Measurements from ENCODE around the gene CD300LD. TPM values are rescaled to one million over a fixed set of nuclear protein-coding genes. Genes with fewer than 3 reads are reported as not detected.
A peak's percentile ranks its signal among the peaks of the same experiment; 100 is the strongest.

CD300LD gene
- polyA plus RNA-seq, 2 of the 4 experiments (the other 2 are of a cell fraction): not detected

DNA sequence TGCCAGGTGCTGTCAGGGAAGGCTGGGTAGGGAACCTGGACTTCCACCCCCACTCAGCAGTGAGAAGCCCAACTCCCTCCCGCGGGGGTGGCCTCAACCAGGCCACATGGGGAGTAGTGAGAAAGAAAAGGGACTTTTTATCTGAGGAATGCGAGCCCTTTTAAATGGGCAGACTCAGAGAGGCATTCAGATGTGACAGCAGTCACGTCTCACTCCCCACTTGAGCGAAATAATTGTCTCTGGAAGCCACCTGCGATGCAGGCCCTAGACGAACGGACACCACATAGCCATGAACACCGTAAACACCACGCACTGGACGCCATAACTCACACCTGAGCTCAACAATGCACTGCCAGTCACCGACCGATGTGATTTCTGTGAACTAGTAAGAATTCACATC is 43.3 kb upstream of the CD300LD start:
- Histone ChIP-seq H3K4me1 (no peaks in the 10 kb centered on the region), H3K4me3 (no peak overlapping the region), H3K4me2 (no peak overlapping the region), H3K9me3 (no peaks in the 10 kb centered on the region), H3K27ac (no peak overlapping the region)
- CTCF ChIA-PET: interaction anchor here (1.5 to 1.7 kb wide), 3 partner anchors 10 to 22 kb away, joined by 5 to 7 read pairs (median 6); partner anchors contain the start of gene CD300E
- TF ChIP-seq FOSL2 (IDR thresholded peaks at IDR 0.05) (no peak), FOSL2 (CRISPR knock-in tag; IDR thresholded peaks at IDR 0.05) (no peak), ZFP36 (IDR thresholded peaks at IDR 0.05; ENCODE audit: borderline replicate concordance, partially characterized antibody) (no peak), HEYL (CRISPR knock-in tag; IDR thresholded peaks at IDR 0.05) (no peak), KDM5A (IDR thresholded peaks at IDR 0.05) (no peak), ZSCAN20 (CRISPR knock-in tag; IDR thresholded peaks at IDR 0.05) (no peak), POLR2AphosphoS2 (conservative IDR thresholded peaks at IDR 0.05; ENCODE audit: low read length) (no peak), TP53 (CRISPR knock-in tag; IDR thresholded peaks at IDR 0.05) (no peak), FOSB (CRISPR knock-in tag; IDR thresholded peaks at IDR 0.05) (no peak), E2F6 (IDR thresholded peaks at IDR 0.05; ENCODE audit: borderline replicate concordance, low read depth) (no peak), SMC3 (IDR thresholded peaks at IDR 0.05) (no peak), RFX5 (IDR thresholded peaks at IDR 0.05) (no peak), KDM1A (IDR thresholded peaks at IDR 0.05; ENCODE audit: low read depth) (no peak)
- TF ChIP-seq, protein P1, sequence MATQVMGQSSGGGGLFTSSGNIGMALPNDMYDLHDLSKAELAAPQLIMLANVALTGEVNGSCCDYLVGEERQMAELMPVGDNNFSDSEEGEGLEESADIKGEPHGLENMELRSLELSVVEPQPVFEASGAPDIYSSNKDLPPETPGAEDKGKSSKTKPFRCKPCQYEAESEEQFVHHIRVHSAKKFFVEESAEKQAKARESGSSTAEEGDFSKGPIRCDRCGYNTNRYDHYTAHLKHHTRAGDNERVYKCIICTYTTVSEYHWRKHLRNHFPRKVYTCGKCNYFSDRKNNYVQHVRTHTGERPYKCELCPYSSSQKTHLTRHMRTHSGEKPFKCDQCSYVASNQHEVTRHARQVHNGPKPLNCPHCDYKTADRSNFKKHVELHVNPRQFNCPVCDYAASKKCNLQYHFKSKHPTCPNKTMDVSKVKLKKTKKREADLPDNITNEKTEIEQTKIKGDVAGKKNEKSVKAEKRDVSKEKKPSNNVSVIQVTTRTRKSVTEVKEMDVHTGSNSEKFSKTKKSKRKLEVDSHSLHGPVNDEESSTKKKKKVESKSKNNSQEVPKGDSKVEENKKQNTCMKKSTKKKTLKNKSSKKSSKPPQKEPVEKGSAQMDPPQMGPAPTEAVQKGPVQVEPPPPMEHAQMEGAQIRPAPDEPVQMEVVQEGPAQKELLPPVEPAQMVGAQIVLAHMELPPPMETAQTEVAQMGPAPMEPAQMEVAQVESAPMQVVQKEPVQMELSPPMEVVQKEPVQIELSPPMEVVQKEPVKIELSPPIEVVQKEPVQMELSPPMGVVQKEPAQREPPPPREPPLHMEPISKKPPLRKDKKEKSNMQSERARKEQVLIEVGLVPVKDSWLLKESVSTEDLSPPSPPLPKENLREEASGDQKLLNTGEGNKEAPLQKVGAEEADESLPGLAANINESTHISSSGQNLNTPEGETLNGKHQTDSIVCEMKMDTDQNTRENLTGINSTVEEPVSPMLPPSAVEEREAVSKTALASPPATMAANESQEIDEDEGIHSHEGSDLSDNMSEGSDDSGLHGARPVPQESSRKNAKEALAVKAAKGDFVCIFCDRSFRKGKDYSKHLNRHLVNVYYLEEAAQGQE (IDR thresholded peaks at IDR 0.05): no peak
- FAIRE-seq: no peak
- 52% methylated on average over 13 of the region's 13 CpGs for WGBS (ENCODE audit: missing lambda C conversion rate)
- ATAC-seq: no peak
- DNase-seq (ENCODE audit: low read depth in 1 of 2, low spot score in 1 of 2): no peak
- POLR2A ChIA-PET: no interaction called here

GRCh38 chr17:74633326-74633725 is 41.2 kb upstream of the CD300LD start:
- H3K4me2 ChIP-seq: no peak overlapping the region
- H3K4me1 ChIP-seq: no peaks in the 10 kb centered on the region
- FAIRE-seq (no peak), DNase-seq (ENCODE audit: low read depth in 1 of 2, low spot score in 1 of 2) (no peak), ATAC-seq (no peak)
- peaks cover 8% of the 10 kb centered on the region; the same call in 1 of the 3 replicates for H3K9me3 ChIP-seq
- H3K4me3 ChIP-seq: no peak overlapping the region
- no peak for TF ChIP-seq CTCF (IDR thresholded peaks at IDR 0.05)
- 69% methylated on average over 8 of the region's 8 CpGs for WGBS (ENCODE audit: missing lambda C conversion rate)
- ChIA-PET CTCF (interaction anchor here (2.0 to 2.8 kb wide), 3 partner anchors 9 to 158 kb away, joined by 7 to 11 read pairs (median 9); partner anchors contain the start of gene CD300E), POLR2A (no interaction called here)
- no peak overlapping the region for H3K27ac ChIP-seq

- Histone ChIP-seq H3K4me2 (peak overlapping the region; percentile 55), H3K9me3 (peaks cover 9% of the 10 kb centered on the region; the same call in 1 of the 3 replicates), H3K4me1 (no peaks in the 10 kb centered on the region), H3K4me3 (no peak overlapping the region), H3K27ac (no peak overlapping the region)
- DNase-seq (ENCODE audit: low read depth in 1 of 2, low spot score in 1 of 2) (no peak), ATAC-seq (peak in 1 of 2 experiments; percentile 22; a peak in 1 of 6 replicates), FAIRE-seq (no peak)
- ChIA-PET POLR2A (no interaction called here), CTCF (interaction anchor here (0.8 to 2.8 kb wide), 9 partner anchors 9 to 1110 kb away, joined by 3 to 11 read pairs (median 3); partner anchors contain the start of gene CD300E)
- 67% methylated on average over 9 of the region's 9 CpGs for WGBS (ENCODE audit: missing lambda C conversion rate)
- TF ChIP-seq HMGXB4 (CRISPR knock-in tag; IDR thresholded peaks at IDR 0.05; ENCODE audit: borderline replicate concordance) (no peak), PHF8 (IDR thresholded peaks at IDR 0.05; ENCODE audit: borderline replicate concordance, low read depth) (no peak), CBX2 (IDR thresholded peaks at IDR 0.05; ENCODE audit: borderline replicate concordance, low read depth) (no peak), ATOH8 (CRISPR knock-in tag; IDR thresholded peaks at IDR 0.05; ENCODE audit: low read depth) (no peak), RNF2 (IDR thresholded peaks at IDR 0.05; ENCODE audit: borderline replicate concordance, low read depth) (no peak), CEBPB (IDR thresholded peaks at IDR 0.05) (no peak), HEYL (CRISPR knock-in tag; IDR thresholded peaks at IDR 0.05) (no peak), HOXA7 (CRISPR knock-in tag; IDR thresholded peaks at IDR 0.05) (no peak), KDM5A (IDR thresholded peaks at IDR 0.05) (no peak), SREBF2 (IDR thresholded peaks at IDR 0.05) (no peak), FOSB (CRISPR knock-in tag; IDR thresholded peaks at IDR 0.05) (no peak)
- TF ChIP-seq, protein P2, sequence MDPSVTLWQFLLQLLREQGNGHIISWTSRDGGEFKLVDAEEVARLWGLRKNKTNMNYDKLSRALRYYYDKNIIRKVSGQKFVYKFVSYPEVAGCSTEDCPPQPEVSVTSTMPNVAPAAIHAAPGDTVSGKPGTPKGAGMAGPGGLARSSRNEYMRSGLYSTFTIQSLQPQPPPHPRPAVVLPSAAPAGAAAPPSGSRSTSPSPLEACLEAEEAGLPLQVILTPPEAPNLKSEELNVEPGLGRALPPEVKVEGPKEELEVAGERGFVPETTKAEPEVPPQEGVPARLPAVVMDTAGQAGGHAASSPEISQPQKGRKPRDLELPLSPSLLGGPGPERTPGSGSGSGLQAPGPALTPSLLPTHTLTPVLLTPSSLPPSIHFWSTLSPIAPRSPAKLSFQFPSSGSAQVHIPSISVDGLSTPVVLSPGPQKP (IDR thresholded peaks at IDR 0.05; ENCODE audit: low read depth, low read length): no peak
Observed at GRCh38 chr17:74632617-74633016, 40.5 kb upstream of the CD300LD start.

Data from A549 (cell line).